GM19099 (cell line): ENCODE measurements around the gene IPCEF1.

Source experiments
- POLR2A ChIP-seq: IDR thresholded peaks from 3 replicates; pipeline ENCODE4 v1.6.1; 2011; ENCODE audit warnings: low read depth; ENCODE audit not compliant: insufficient read length; ENCODE audit errors: extremely low read depth

IPCEF1 gene, protein sequence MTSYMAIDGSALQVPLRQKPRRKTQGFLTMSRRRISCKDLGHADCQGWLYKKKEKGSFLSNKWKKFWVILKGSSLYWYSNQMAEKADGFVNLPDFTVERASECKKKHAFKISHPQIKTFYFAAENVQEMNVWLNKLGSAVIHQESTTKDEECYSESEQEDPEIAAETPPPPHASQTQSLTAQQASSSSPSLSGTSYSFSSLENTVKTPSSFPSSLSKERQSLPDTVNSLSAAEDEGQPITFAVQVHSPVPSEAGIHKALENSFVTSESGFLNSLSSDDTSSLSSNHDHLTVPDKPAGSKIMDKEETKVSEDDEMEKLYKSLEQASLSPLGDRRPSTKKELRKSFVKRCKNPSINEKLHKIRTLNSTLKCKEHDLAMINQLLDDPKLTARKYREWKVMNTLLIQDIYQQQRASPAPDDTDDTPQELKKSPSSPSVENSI

DNA sequence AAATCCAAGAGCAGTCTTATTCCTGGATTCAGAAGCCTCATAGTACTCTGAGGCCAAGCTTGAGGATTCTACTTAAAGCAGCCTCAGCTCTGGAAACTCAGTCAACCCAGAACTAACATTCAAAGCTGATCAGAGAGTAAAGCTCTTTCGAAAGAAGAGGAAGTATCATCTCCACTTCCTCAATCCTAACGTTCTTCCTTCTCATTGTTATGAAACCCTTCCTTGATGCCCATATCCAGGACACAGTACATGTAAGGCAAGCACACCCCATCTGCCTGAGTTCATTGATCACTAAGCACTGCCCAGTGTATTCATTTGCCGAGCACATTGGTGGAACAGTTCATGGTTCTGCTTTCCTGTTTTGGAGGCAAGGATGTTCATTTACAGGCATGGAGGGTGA lies at the start of gene IPCEF1:
IPCEF1 (minus strand) TSS at position 114 of the 400 bp plus-strand sequence. CDS start 90,856 bp downstream, outside the sequence.
- no peak for TF ChIP-seq POLR2A

DNA sequence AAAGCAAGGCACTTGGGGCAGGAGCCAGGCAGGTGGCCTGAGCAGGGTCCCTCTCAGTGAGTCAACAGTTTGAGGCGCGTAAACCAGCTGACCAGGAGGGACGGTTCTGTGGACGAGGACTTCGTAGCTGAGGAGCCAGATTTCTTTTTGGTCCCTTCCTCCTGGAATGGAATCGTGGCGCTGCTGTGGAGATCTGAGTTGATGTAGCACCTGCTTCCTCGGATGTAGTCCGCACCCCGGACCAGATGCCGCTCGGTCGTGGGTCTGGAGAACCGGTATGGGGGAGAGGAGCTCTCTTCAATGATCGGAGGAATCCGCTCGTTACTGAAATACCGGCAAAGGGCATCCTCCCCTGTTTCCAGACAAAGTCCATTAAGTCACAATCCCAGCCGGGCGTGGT lies 49.7 kb upstream of the IPCEF1 start:
- no peak for TF ChIP-seq POLR2A

DNA sequence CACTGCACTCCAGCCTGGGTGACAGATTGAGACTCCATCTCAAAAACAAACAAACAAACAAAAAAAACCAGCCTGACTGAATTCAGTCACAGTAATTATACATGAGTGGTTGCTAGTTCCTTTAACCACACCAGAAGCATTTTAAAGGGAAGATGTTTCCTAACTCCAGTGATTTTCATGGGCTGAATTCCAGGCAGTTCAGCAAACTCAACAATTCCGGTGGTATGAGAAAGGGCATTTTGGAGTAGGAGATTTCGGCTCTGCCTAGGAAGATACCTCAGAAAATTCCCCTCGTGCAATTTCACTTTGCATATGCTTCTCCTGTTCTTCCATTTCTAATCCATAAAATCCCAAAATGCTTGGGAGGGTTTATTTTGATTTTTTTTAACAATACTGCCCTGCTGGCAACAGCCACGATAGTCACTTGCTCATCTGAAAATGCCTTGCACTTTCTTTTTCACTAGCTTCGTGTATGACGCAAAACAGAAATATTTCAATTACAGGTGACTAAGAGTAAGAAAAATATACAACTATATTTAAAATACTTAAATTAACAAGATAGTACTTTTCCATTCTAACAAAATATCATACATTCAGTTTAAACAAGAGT lies 48.3 kb upstream of the IPCEF1 start:
- TF ChIP-seq POLR2A, result no peak

DNA sequence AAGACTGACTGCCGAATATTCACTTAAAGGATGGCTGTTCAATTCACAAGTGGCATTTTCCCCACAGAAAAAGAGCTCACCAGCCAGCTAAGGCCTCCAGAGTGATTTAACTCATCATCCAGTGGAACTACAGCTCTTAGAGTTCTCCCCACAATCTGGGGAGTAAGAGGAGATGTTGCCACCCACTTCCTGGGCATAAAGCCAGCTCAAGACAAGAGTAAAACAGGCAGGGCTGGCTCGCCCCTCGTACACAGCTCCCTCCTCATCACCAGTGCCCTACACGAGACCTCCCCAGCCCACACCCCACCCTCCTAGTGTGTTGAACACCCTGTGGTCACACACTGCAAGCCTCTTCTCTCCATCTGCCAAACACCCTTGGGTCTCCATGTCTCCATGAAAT lies 47.2 kb upstream of the IPCEF1 start:
- no peak for TF ChIP-seq POLR2A

DNA sequence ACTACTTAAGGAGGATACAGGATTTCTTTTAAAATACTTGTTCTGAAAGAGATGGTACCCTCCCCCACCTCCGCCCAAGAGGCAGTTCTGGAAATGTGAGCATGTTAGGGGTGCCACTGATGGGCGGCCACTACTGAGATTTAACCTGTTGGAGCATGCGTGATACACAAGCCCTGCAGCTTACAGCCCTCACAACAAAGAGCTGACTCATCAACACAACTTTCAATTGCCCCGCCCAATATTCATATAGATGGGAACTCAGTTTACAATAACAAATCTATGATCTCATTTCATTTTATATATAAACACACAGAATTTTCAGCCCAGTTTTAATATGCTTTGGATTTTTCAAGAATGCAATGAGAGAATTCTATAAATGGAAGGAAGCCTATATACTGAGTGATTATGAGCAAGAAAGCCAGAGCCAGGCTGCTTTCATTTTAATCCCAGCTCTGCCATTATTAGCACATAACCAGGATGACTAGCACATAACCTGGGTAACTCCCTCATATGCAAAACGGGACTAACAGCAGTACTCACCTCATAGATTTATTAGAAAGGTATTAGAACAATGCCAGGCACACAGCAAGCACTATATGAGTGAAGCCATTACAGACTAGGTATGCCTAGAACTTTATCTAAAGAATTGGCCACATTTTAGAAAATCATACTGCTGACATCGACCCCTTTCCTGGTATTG lies 45.6 kb upstream of the IPCEF1 start:
- no peak for TF ChIP-seq POLR2A

- TF ChIP-seq POLR2A, result no peak
These were observed 42.5 kb upstream of the IPCEF1 start for GRCh38 chr6:154399097-154399496.

- TF ChIP-seq POLR2A, result no peak
These were observed 41.0 kb upstream of the IPCEF1 start for GRCh38 chr6:154397491-154398195.

DNA sequence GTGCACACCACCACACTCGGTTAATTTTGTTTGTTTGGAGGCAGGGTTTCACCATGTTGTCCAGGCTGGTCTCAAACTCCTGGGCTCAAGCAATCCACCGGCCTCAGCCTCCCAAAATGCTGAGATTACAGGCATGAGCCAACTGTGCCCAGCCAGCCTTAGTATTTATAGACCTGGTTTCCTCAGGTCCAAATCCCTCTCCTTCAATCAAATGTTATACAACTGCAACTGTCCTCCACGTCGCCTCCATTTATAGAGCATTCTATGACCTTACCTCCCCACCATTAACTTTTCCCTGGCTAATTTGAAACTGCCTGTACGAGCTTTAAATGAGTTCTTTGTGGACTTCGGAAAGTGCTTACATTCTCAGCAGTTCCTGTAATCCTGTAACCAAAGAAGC lies 39.3 kb upstream of the IPCEF1 start:
- TF ChIP-seq POLR2A, result no peak

DNA sequence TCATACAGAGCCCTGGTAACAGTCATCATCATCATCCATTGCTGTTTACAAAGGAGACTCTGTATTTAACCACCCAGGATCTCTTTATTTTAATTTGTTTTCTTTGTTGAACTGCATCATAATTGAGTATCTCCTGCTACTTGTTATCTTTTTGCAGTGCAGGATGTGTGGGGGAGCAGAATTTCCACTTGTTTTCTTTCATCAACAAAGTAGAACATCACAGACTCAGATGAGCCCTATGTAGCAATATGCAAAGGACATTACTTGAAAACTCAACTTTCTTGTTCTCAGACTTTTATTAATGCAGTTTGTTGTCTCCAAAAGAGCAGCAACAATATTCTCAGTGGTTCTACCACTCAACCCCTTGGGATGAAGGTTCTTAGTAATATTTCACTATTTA lies 38.7 kb upstream of the IPCEF1 start:
- TF ChIP-seq POLR2A, result no peak

DNA sequence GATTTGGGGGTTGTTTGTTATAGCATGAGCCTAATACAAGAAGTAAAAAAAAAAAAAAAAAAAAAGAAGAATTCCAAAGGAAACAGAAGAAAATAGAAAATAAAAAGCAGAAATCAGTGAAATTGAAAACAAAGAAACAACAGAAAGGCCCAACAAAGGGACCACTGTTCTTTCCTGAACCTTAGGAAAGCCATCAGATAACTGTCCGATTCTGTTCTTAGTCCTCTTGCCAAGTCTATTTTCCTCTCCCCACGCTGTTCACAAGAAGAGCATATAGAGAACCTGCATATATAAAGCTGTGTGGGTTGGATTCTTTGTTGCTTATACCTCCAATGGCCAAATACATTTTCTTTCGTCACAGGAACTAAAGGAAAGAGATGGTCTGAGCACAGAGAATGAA lies 38.0 kb upstream of the IPCEF1 start:
- no peak for TF ChIP-seq POLR2A

DNA sequence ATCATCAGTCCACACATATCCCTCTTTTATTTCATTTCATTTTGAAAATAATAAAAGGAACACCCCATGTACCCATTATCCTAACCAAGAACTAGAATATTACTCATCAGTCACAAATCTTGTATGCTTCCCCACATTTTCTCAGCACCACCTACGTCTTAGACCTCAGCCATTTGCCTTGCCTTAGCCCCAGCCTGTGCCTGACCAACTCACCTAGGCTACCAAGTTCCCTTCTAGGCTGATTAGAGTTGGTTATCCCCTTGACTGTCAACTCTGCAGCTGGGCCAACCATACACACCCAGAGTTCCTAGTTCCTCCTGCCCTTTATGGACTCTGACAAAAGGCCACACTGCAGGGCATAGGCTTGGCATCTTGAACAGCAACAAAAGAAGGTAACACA lies 33.4 kb upstream of the IPCEF1 start:
- no peak for TF ChIP-seq POLR2A

- no peak for TF ChIP-seq POLR2A
These were observed 32.2 kb upstream of the IPCEF1 start for GRCh38 chr6:154388803-154389202.

DNA sequence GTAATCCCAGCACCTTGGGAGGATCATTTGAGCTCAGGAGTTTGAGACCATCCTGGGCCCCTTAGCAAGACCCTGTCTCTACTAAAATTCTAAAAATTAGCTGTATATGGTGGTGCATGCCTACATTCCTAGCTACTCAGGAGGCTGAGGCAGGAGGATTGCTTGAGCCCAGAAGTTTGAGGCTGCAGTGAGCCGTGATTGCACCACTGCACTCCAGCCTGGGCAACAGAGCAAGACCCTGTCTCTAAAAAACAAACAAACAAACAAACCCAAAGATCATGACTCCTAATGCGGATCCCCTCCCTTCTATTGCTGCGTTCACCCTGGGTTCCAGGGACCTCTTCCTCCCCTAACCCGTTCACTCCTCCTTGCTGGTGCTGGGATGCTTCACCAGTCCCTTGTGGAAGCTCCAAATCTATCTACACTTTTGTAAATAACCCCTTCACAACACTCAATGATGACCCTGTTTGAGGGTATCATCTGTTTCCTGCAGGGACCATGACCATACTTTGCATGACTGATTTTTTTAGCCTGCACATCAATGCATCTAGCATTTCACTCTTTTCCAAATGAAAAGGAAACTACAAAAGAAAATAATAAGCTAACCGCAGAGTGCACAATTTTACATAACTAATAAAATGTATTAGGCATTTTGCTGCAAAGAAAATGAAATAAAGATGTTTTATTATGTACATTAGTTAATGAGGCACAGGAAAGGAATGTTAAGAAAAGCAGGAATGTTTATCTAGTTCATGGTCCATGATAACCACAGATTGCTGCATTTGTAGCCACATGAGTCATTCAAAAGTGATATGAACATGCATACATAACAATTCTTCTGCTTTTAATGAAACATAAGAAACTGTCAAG lies 30.5 kb upstream of the IPCEF1 start:
- no peak for TF ChIP-seq POLR2A

DNA sequence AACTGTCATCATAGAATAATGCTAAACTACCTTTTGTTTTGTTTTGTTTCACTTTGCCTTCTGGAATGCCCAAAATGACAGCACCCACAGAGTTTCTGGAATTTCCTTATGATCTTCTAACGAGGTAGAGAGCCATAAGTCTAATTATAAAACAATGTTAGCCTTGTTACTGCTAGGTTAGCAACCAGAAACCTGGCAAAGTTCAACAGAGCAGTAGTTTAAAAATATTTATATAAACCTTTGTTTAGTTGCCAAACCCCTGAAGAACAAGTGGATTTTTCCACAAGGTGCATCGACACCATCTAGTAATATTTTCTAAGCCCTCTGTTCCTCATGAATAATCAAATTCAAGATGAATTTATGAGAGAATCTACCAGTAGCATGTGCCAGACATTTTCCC lies 27.6 kb upstream of the IPCEF1 start:
- TF ChIP-seq POLR2A, result no peak
